ENCODE measurements around the gene RPRD2. TPM values are rescaled to one million over a fixed set of nuclear protein-coding genes. Genes with fewer than 3 reads are reported as not detected.
"Not testable (repeated sequence)": the region's sequence is repeated elsewhere in the genome, so short reads cannot be mapped to it uniquely, and the experiment has no call there.

Gene RPRD2
- total RNA-seq, 2 donors from 2014 or later = 23.0 to 26.9 TPM

DNA sequence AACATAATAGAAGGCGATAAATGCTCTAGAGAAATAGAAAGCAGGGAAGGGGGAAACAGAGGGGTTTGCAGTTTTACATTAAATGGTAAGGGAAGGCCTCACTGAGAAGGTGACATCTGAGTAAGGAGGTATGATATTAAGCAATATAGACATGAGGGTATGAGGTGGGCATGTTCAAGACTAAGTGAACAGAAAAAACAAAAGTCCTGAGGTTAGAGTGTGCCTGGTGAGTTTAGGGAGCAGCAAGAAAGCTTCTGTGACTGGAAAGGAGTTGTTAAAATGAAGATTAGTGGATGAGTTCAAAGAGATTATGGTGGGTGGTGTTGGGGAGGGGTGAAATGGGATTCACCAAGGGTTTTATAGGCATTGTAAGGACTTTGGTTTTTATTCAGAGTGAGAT lies 8.6 kb downstream of the RPRD2 start:
- Mint-ChIP-seq H3K4me3 (peak overlapping the region; percentile 6), H3K36me3 (ENCODE audit: low read depth) (peaks cover 5% of the 10 kb centered on the region), H3K27me3 (no peaks in the 10 kb centered on the region), H3K9me3 (no peaks in the 10 kb centered on the region), H3K4me1 (peaks cover 47% of the 10 kb centered on the region), H3K27ac (peak overlapping the region; percentile 2)
- peak; percentile 54 for ATAC-seq (replicated peaks)

DNA sequence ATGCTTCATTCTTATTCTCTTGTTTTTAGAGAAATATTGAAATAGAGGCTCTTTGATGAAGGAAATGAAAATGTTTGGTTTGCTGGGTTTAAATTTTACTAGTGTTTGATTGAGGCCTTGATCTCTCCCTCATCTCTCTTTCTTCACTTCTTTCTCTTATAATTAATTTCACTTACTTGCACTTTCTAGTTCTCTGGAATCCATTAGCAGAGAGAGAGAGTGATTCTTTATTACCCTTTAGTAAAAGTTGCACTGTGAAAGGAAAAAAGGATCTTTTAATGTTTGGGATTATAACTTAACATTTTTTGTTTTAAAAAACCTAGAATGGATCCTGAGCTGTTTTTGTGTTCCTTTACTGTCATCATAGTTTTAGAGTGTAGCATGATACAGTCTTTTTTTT lies 12.2 kb downstream of the RPRD2 start:
- Mint-ChIP-seq H3K36me3 (ENCODE audit: low read depth) (peaks cover under 1% of the 10 kb centered on the region), H3K4me3 (peak overlapping the region; percentile 42)

DNA sequence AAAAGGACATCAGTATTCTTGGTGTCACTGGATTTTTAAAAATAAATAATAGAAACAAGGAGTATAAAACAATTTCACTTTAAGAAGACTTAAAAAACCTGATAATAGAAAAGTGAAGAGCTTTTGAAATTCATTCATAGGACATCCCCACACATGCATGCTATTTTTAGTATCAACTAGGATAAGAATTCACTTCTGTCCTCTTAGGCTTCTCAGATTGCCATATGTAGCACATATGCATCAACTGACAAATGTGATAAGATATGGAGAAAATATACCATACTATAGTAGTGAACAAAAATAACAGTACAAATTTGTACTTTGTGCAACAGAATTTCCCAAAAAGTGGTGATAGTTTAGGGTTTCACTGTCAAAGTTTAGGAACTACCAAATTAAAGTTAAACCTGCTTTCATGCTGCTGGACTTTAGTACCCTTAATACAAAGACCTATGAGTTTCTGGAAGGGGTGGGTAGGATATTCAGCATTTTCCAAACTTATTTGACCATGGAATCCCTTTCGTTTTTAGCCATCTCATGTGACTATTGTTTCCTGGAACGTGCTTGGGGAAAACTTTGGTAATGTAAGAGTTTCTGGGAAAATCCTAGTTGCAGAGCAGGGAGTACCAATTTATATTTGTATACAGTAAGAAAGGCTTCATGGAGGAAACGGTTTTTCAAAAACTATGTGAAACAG lies 19.8 kb downstream of the RPRD2 start:
- Mint-ChIP-seq H3K9me3 (no peaks in the 10 kb centered on the region), H3K27ac (no peak overlapping the region), H3K36me3 (ENCODE audit: low read depth) (peaks cover 5% of the 10 kb centered on the region), H3K4me1 (peaks cover 18% of the 10 kb centered on the region), H3K4me3 (no peak overlapping the region), H3K27me3 (no peaks in the 10 kb centered on the region)
- ATAC-seq (replicated peaks) = no peak

More for the DNA sequence above, 12.2 kb downstream of the RPRD2 start:
- peak overlapping the region; percentile 36 for H3K27ac Mint-ChIP-seq
- ATAC-seq (replicated peaks) = no peak
- no peaks in the 10 kb centered on the region for H3K9me3 Mint-ChIP-seq
- peaks cover 42% of the 10 kb centered on the region for H3K4me1 Mint-ChIP-seq
- no peaks in the 10 kb centered on the region for H3K27me3 Mint-ChIP-seq

DNA sequence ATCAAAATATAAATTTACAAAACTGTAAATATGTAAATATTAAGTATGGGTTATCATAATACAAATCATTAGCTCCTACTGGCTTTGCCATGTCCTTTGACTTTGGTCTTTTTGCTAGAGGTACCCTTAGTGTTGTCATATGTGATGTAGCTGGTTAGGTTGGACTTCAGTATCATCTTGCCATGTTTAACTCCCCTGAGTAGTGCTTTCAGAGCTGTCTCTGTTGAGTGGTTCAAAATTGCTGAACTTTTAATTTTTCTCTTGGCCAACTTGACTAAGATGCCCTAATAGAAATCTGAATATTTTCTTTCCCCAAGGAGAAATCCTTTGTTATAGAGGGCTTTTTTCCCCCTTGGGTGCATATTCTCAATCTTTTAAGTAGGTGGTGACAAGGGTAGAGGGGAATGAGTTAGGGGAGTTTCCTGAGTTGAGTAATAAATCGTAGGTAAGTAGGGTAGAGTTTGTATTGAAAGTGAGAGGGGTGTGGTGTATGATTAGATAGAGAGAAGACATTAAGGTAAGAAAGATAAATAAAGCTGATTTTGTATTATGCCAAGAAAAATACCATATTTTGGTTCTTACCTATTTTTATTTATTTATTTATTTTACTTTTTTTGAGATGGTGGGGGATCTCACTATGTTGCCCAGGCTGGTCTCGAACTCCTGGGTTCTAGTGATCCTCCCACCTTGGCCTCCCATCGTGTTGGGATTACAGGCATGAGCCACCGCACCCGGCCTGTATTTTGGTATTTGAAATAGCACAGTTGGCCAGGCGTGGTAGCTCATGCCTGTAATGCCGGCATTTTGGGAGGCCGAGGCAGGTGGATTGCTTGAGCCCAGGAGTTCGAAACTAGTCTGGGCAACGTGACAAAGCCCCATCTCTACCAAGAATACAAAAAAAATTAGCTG lies 21.8 kb downstream of the RPRD2 start:
- H3K4me1 Mint-ChIP-seq = peaks cover 25% of the 10 kb centered on the region
- no peaks in the 10 kb centered on the region for H3K27me3 Mint-ChIP-seq
- ATAC-seq (replicated peaks) = peak; percentile 93
- peak overlapping the region; percentile 36 for H3K4me3 Mint-ChIP-seq
- H3K9me3 Mint-ChIP-seq = no peaks in the 10 kb centered on the region
- peaks cover 11% of the 10 kb centered on the region for H3K36me3 Mint-ChIP-seq (ENCODE audit: low read depth)
- peak overlapping the region; percentile 25 for H3K27ac Mint-ChIP-seq

DNA sequence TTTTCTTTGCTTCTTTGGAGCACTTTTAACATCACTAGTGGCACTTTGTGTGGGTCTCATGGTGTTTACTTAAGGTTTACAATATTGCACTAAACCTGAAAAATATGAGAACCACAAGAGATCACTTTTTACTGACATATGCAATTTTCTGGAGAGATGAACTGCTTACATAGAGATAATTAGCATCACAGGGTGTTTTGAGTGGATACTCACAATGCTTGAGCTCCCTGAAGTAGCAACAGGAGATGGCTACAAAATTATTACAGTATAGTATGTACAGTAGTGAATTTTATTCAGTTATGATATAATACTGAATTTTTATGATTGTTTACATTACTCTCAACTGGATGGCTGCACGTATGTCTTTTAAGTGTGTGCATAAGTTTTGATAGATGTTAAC lies 22.6 kb downstream of the RPRD2 start:
- peaks cover 11% of the 10 kb centered on the region for H3K36me3 Mint-ChIP-seq (ENCODE audit: low read depth)
- no peaks in the 10 kb centered on the region for H3K27me3 Mint-ChIP-seq
- no peak for ATAC-seq (replicated peaks)
- peaks cover 25% of the 10 kb centered on the region for H3K4me1 Mint-ChIP-seq
- H3K4me3 Mint-ChIP-seq = no peak overlapping the region
- no peak overlapping the region for H3K27ac Mint-ChIP-seq
- no peaks in the 10 kb centered on the region for H3K9me3 Mint-ChIP-seq

DNA sequence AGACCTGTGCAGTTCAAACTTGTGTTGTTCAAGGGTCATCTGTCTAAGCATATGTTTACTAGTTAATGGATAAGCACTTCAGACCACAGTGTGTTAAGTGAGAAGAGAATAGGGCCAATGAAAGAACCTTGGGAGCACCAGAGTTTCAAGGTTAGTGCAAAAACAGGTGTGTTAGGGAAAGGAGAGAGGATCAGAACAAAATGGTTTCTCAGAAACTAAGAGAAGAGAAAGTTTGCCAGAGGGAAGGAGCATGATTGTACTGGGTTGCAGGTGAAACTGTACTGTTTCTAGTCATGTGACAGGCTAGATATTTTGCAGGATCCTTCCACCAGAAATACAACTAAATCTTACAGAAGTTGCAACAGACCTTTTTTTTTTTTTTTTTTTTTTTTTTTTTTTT lies 23.3 kb downstream of the RPRD2 start:
- peak overlapping the region; percentile 55 for H3K27ac Mint-ChIP-seq
- peak overlapping the region; percentile 17 for H3K4me3 Mint-ChIP-seq
- no peaks in the 10 kb centered on the region for H3K27me3 Mint-ChIP-seq
- H3K9me3 Mint-ChIP-seq = no peaks in the 10 kb centered on the region
- peaks cover 25% of the 10 kb centered on the region for H3K4me1 Mint-ChIP-seq
- peaks cover 11% of the 10 kb centered on the region for H3K36me3 Mint-ChIP-seq (ENCODE audit: low read depth)
- ATAC-seq (replicated peaks) = no peak

DNA sequence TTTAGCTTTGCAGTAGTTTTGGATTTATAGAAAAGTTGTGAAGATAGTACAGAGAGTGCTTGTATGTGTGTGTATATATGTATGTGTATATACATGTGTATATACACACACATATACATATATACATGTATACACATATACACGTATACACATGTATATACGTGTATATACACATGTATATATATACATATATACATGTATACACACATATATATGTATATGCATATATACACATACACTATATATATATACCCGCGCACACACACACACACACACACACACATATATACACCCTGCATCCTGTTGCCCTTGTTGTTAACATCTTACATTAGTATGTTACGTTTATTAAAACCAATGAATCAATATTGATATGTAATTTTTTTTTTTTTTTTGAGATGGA lies 24.3 kb downstream of the RPRD2 start:
- peaks cover 11% of the 10 kb centered on the region for H3K36me3 Mint-ChIP-seq (ENCODE audit: low read depth)
- H3K4me3 Mint-ChIP-seq = no peak overlapping the region
- H3K27ac Mint-ChIP-seq = no peak overlapping the region
- ATAC-seq (replicated peaks) = no peak
- H3K27me3 Mint-ChIP-seq = no peaks in the 10 kb centered on the region
- peaks cover 25% of the 10 kb centered on the region for H3K4me1 Mint-ChIP-seq
- H3K9me3 Mint-ChIP-seq = no peaks in the 10 kb centered on the region

DNA sequence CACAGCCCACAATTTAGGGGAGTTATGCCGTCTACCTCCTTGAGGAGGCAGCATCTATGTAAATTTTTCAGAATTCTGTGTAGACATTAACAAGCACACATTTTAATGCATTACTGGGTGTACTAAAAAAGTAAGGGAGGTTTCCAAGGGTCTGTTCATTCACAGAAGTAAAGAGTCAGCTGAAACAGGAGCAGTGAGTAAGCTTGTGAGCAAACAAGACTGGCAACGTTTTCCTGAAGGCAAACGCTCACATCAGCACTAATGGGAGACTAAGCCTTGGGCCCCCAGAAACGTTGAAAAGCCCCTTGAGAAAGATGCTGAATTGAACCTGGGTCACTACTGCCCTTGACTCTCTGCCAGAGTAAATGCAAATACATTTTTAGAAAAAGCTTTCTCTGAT lies 25.7 kb downstream of the RPRD2 start:
- H3K36me3 Mint-ChIP-seq (ENCODE audit: low read depth) = peaks cover 17% of the 10 kb centered on the region
- no peaks in the 10 kb centered on the region for H3K9me3 Mint-ChIP-seq
- H3K4me3 Mint-ChIP-seq = no peak overlapping the region
- peaks cover 24% of the 10 kb centered on the region for H3K4me1 Mint-ChIP-seq
- ATAC-seq (replicated peaks) = no peak
- peak overlapping the region; percentile 45 for H3K27ac Mint-ChIP-seq
- no peaks in the 10 kb centered on the region for H3K27me3 Mint-ChIP-seq

DNA sequence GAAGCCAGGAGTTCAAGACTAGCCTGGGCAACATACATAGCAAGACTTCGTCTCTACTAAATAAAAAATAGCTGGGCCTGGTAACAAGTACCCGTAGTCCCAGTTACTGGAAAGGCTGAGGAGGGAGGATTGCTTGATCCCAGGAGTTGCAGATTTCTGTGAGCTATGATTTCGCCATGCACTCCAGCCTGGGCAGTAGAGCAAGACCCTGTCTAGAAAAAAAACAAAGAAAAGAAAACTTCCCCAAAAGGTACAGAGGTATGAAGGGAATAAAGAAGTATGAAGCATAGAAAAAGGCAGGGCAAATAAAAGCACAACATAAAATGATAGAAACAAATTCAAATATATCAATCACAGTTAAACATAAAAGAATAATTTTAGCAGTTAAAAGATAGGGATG lies 28.7 kb downstream of the RPRD2 start:
- H3K4me3 Mint-ChIP-seq = no peak overlapping the region
- no peaks in the 10 kb centered on the region for H3K27me3 Mint-ChIP-seq
- peaks cover 24% of the 10 kb centered on the region for H3K4me1 Mint-ChIP-seq
- H3K36me3 Mint-ChIP-seq (ENCODE audit: low read depth) = peaks cover 17% of the 10 kb centered on the region
- peak overlapping the region; percentile 52 for H3K27ac Mint-ChIP-seq
- ATAC-seq (replicated peaks) = no peak
- no peaks in the 10 kb centered on the region for H3K9me3 Mint-ChIP-seq

DNA sequence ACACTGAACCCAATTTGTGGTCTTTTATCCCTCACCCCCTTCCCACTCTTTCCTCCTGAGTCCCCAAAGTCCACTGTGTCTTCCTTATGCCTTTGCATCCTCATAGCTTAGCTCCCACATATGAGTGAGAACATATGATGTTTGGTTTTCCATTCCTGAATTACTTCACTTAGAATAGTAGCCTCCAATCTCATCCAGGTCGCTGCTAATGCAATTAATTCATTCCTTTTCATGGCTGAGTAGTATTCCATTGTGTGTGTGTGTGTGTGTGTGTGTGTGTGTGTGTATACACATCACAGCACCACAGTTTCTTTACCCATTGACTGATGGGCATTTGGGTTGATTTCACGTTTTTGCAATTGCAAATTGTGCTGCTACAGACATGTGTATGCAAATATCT lies 31.2 kb downstream of the RPRD2 start:
- not testable (repeated sequence) for ATAC-seq (replicated peaks); H3K9me3 Mint-ChIP-seq; H3K27ac Mint-ChIP-seq; H3K27me3 Mint-ChIP-seq; H3K36me3 Mint-ChIP-seq (ENCODE audit: low read depth); H3K4me3 Mint-ChIP-seq
- peaks cover 18% of the 10 kb centered on the region for H3K4me1 Mint-ChIP-seq

DNA sequence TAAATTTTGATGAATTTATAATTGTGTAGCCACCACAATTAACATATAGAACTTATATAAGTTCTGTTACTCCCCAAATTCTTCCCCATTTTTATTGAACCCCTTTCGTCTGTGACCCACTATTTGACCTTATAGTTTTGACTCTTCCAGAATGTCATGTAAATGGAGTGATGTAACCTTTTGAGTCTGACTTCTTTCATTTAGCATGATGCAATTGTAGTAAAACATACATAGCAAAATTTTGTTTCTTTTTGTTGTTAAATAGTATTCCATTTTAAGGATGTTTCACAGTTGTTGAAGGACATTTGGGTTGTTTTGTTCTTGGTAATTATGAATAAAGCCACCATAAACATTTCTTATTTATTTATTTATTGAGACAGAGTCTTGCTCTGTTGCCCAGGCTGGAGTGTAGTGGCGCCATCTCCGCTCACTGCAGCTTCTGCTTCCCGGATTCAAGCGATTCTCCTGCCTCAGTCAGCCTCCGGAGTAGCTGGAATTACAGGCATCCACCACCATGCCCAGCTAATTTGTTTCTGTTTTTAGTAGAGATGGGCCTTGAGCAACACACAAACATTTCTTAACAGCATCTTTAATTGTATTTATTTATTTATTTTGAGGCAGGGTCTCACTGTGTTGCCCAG lies 33.6 kb downstream of the RPRD2 start:
- no peak for ATAC-seq (replicated peaks)
- Mint-ChIP-seq H3K9me3 (no peaks in the 10 kb centered on the region), H3K4me3 (no peak overlapping the region), H3K27ac (no peak overlapping the region), H3K27me3 (no peaks in the 10 kb centered on the region), H3K4me1 (peaks cover 18% of the 10 kb centered on the region), H3K36me3 (ENCODE audit: low read depth) (peaks cover 10% of the 10 kb centered on the region)

DNA sequence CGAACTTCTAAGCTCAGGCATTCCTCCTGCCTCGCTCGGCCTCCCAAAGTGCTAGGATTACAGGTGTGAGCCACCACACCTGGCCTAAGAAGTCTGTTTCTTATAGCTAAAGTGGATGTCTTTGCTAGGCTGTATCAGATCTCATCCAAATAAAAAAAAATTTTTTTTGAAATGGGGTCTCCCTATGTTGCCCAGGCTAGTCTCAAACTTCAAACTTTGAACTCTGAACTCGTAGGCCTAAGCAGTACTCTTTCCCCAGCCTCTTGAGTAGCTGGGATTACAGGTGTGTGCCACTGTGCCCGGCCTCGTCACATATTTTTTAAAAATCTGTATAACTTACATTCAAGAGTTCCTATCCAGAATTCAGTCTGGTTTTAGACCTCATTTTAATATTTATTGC lies 40.5 kb downstream of the RPRD2 start:
- Mint-ChIP-seq H3K4me3 (peak overlapping the region; percentile 22), H3K36me3 (ENCODE audit: low read depth) (no peaks in the 10 kb centered on the region), H3K9me3 (no peaks in the 10 kb centered on the region), H3K27ac (peak overlapping the region; percentile 38), H3K4me1 (peaks cover 25% of the 10 kb centered on the region), H3K27me3 (no peaks in the 10 kb centered on the region)
- no peak for ATAC-seq (replicated peaks)

DNA sequence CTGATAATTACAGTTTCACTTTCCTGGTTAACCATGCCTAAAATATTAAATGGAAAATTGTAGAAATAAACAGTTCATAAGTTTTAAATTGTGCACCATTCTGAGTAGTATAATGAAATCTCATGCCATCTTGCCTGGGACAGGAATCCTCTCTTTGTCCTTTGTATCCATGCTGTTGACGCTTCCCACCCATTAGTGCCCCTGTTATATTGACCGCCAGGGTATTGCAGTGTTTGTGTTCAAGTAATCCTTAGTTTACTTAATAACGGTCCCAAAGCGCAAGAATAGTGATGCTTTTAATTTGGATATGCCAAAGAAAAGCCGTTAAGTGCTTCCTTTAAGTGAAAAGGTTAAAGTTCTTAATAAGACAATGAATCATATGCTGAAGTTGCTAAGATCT lies 41.7 kb downstream of the RPRD2 start:
- no peak for ATAC-seq (replicated peaks)

DNA sequence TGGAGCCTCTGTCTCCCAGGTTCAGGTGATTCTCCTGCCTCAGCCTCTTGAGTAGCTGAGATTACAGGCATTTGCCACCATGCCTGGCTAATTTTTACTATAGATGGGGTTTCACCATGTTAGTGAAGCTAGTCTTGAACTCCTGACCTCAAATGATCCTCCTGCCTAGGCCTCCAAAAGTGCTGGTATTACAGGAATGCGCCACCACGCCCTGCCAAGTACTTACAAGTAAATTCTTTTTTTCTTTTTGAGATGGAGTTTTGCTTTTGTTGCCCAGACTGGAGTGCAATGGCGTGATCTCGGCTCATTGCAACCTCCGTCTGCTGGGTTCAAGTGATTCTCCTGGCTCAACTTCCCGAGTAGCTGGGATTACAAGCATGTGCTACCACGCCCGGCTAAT lies 42.5 kb downstream of the RPRD2 start:
- Mint-ChIP-seq H3K27me3 (no peaks in the 10 kb centered on the region), H3K9me3 (no peaks in the 10 kb centered on the region), H3K4me3 (no peak overlapping the region), H3K27ac (peak overlapping the region; percentile 38), H3K4me1 (peaks cover 36% of the 10 kb centered on the region), H3K36me3 (ENCODE audit: low read depth) (no peaks in the 10 kb centered on the region)
- ATAC-seq (replicated peaks) = no peak

More for the DNA sequence above, 41.7 kb downstream of the RPRD2 start:
- Mint-ChIP-seq H3K36me3 (ENCODE audit: low read depth) (no peaks in the 10 kb centered on the region), H3K27me3 (no peaks in the 10 kb centered on the region), H3K27ac (peak overlapping the region; percentile 46), H3K4me3 (peak overlapping the region; percentile 26), H3K9me3 (no peaks in the 10 kb centered on the region), H3K4me1 (peaks cover 34% of the 10 kb centered on the region)
